GM12891 (cell line): Measurements from ENCODE around the gene MMP15.

ENCODE experiments used
- POLR2A ChIP-seq: IDR thresholded peaks from 2 replicates; pipeline ENCODE4 v1.6.1; 2011; ENCODE audit warnings: low read depth, low read length, control low read depth
- SPI1 ChIP-seq: IDR thresholded peaks from 2 replicates; pipeline ENCODE4 v1.6.1; 2011; ENCODE audit warnings: low read depth, low read length, control low read depth

DNA sequence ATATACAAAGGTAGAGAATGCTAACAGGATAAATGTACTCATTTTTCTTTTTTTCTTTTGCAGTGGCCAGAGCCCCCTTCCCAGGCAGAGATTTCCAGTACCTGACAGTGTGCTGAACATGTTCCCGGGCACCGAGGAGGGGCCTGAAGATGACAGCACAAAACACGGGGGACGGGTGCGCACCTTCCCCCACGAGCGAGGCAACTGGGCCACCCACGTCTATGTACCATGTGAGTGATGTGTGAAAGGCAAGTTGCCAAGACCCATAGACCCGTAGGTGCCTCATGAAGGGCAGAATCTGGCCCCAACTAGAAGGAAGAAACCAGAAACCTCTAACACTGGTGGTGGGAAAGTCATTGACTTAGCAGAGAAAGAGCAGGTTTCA is 23.1 kb upstream of the MMP15 start:
- no peak for TF ChIP-seq POLR2A
- TF ChIP-seq SPI1: no peak
